WERI-Rb-1 (cell line): Measurements from ENCODE around the gene POMT2.

Experiments used
- DNase-seq: peaks from one replicate; pipeline ENCODE4 v3.0.0-alpha.2; 2020
- H3K27ac ChIP-seq: fragments of 250-450 bp; sonication (Bioruptor Pico); 2 replicates; pipeline ENCODE4 v1.5.1; 2020; ENCODE audit warnings: mild to moderate bottlenecking, moderate library complexity
- H3K27me3 ChIP-seq: fragments of 250-450 bp; sonication (Bioruptor Pico); 2 replicates; pipeline ENCODE4 v1.5.1; 2021; ENCODE audit warnings: mild to moderate bottlenecking, low read depth, moderate library complexity; ENCODE audit not compliant: insufficient read depth, severe bottlenecking
- H3K36me3 ChIP-seq: fragments of 250-450 bp; sonication (Bioruptor Pico); 2 replicates; pipeline ENCODE4 v1.5.1; 2020; ENCODE audit warnings: mild to moderate bottlenecking, moderate library complexity
- H3K4me3 ChIP-seq: 2 replicates; pipeline ENCODE4 v1.5.1; 2011; ENCODE audit warnings: low read depth, mild to moderate bottlenecking, control low read depth, low read length
- H3K9me3 ChIP-seq: fragments of 250-450 bp; sonication (Bioruptor Pico); 2 replicates; pipeline ENCODE4 v1.5.1; 2021; ENCODE audit warnings: mild to moderate bottlenecking, moderate library complexity; ENCODE audit not compliant: severe bottlenecking
- TF ChIP-seq, protein P1 (sequence below): IDR thresholded peaks from 2 replicates; pipeline ENCODE4 v1.5.1; 2011; ENCODE audit warnings: low read depth, mild to moderate bottlenecking, control low read depth, inconsistent platforms, low read length

The POMT2 gene

DNA sequence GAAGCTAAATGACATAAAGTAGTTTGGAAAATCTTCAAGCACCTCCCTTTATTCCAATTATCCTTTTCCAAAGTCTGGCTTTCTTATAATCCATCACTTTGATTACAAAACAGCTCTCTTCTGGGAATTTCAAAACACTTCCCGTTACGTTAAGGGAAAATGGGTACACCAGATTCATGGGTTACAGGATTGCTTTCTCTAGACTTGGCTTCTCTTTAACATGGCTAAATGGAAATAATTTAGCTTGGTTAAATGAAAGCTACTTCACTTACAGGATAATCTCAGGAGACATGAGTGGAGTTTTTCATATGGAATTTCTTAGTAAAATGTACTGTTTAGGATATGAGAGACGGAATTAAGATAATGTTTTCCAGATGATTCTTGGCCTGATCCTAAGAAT is 14.9 kb upstream of the POMT2 start:
- no peak for DNase-seq
- TF ChIP-seq, protein P1, sequence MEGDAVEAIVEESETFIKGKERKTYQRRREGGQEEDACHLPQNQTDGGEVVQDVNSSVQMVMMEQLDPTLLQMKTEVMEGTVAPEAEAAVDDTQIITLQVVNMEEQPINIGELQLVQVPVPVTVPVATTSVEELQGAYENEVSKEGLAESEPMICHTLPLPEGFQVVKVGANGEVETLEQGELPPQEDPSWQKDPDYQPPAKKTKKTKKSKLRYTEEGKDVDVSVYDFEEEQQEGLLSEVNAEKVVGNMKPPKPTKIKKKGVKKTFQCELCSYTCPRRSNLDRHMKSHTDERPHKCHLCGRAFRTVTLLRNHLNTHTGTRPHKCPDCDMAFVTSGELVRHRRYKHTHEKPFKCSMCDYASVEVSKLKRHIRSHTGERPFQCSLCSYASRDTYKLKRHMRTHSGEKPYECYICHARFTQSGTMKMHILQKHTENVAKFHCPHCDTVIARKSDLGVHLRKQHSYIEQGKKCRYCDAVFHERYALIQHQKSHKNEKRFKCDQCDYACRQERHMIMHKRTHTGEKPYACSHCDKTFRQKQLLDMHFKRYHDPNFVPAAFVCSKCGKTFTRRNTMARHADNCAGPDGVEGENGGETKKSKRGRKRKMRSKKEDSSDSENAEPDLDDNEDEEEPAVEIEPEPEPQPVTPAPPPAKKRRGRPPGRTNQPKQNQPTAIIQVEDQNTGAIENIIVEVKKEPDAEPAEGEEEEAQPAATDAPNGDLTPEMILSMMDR: no peak
- Histone ChIP-seq H3K27me3 (no peaks in the 10 kb centered on the region), H3K36me3 (no peaks in the 10 kb centered on the region; the same call in 1 of the 2 replicates), H3K9me3 (no peaks in the 10 kb centered on the region), H3K27ac (no peak overlapping the region), H3K4me3 (no peak overlapping the region)

DNA sequence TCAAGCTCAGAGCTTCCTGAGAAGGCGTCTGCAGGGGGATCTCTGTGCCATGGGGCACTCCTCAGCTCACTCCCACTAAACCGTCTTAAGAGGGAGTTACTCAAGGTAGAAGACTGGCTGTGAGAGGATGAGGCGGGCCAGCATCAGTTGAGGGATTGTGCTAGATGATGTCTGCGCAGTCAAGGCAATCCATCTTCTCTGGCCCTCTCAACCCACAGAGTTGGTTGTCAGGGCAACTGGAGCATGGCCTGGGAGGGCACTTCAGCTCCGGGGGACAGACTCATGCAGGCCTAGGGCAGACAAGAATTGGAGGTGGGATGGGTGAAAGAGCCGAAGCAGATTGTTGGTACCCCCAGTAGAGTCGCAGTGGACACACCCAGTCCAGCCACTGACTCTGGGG is 9.2 kb upstream of the POMT2 start:
- Histone ChIP-seq H3K36me3 (no peaks in the 10 kb centered on the region), H3K4me3 (no peak overlapping the region), H3K27ac (no peak overlapping the region), H3K27me3 (no peaks in the 10 kb centered on the region), H3K9me3 (no peaks in the 10 kb centered on the region)
- no peak for DNase-seq
- TF ChIP-seq, protein P1: no peak

DNA sequence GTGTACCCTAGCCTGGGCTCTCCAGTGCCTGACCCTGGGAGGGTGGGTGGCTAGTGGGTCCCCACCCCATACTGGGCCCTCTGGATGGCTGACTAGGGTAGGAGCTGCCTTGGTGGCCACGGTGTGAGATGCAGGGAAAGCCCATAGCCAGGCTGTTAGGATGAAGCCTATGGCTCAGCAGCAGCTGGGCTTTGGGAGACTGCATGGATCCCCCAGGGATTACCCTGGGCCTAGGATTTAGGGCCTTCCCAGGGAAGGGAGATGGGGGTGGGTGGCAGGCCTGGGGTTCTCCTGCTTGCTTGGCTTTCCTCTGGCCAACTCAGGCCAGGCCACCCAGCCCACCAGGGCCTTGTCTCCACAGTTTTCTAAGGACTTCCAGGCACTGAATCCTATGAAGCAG is 6.4 kb upstream of the POMT2 start:
- Histone ChIP-seq H3K27me3 (no peaks in the 10 kb centered on the region), H3K4me3 (no peak overlapping the region), H3K36me3 (no peaks in the 10 kb centered on the region), H3K27ac (peak overlapping the region; percentile 52), H3K9me3 (no peaks in the 10 kb centered on the region)
- DNase-seq: peak; percentile 74
- TF ChIP-seq, protein P1: no peak

DNA sequence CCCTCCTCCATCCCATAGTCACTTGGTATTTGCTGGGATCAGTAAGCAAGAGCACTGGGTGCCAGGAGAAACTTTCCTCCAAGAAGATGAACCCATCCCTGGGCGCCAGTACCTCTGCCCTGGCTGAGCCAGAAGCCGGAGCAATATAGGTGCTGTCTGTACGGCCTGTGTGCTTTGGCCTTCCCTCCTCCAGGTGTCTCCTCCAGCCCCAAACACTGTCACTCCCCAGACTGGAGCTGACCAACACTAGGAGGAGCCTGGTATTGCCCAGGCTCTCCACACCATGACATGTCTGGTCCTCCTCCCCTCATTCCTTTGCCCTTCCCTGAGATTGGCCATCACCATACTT is 5.0 kb upstream of the POMT2 start:
- no peaks in the 10 kb centered on the region for H3K27me3 ChIP-seq
- no peaks in the 10 kb centered on the region; the same call in 1 of the 2 replicates for H3K36me3 ChIP-seq
- H3K9me3 ChIP-seq: no peaks in the 10 kb centered on the region
- no peak overlapping the region for H3K27ac ChIP-seq
- TF ChIP-seq, protein P1: 0 out of 2 replicates have a peak, but pooled peaks have one; percentile 23
- no peak for DNase-seq
- no peak overlapping the region for H3K4me3 ChIP-seq

DNA sequence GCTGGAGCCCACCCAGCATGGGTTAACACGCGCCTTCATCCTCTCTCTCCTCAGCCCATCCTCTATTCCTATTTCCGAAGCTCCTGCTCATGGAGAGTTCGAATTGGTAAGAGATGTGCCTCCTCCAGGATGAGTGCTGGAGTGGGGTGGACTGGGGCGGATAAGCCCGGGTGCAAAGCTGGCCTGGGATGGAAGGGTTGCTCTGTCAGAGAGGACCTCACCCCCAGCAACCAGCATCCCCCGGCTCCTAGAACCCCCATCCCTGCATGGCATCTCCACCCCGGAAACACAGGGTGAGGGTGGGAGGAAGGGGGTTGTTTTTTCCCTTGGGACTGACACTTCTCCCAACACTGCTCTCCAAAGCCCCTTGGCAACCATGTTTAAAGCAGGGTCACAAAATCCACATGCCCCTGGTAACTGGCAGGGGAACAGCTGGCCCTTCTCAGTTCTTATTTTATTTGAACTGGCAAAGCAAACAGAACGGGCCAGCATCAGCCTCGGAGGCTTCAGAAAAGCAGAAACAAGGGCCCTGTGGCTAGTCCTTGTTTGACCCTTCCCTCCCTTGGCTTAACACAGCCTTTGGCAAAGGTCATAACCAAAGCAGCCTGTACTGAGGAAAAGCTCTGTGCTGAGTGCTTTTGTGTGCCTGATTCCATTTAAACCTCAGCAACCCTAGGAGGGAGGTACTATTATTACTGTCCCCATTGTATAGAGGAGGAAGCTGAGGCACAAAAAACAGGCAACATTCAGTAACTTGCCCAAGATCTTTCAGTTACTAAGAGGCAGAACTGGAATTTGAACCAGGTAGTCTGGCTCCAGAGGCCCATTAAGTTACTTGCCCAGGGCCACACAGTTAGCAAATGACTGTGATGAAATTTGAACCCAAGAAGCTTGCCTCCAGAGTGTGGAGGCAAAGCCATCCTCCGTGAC is 4.4 kb upstream of the POMT2 start:
- TF ChIP-seq, protein P1: no peak
- DNase-seq: no peak
- no peak overlapping the region for H3K27ac ChIP-seq
- no peaks in the 10 kb centered on the region for H3K27me3 ChIP-seq
- H3K4me3 ChIP-seq: no peak overlapping the region
- no peaks in the 10 kb centered on the region for H3K9me3 ChIP-seq
- no peaks in the 10 kb centered on the region; the same call in 1 of the 2 replicates for H3K36me3 ChIP-seq
